Mesenteric fat pad (tissue), 1 donor: ENCODE data around the gene MAPK4. TPM values are rescaled to one million over a fixed set of nuclear protein-coding genes. Genes with fewer than 3 reads are reported as not detected.
"Not testable (repeated sequence)": the region's sequence is repeated elsewhere in the genome, so short reads cannot be mapped to it uniquely, and the experiment has no call there.

Source experiments
- DNase-seq: peaks from one replicate; pipeline ENCODE4 v3.0.0-alpha.2; 2020; ENCODE audit warnings: low spot score
- long read RNA-seq: library from polyadenylated mRNA; unstranded; transcript quantifications from one replicate; pipeline ENCODE4 v2.0.0, GENCODE V29; 2020
- total RNA-seq: library from RNA; stranded (reverse); fragmentation: NEBNext Ultra II Directional; extraction: Animal tissue kit (Norgen Biotek cat#: 25700); gene quantifications from one replicate; pipeline ENCODE4 v1.2.1, GENCODE V29; 2021
- donor health status: DM: yes; HTN: yes; CAD: no.

MAPK4 gene
- not detected for total RNA-seq
- long read RNA-seq: 0 reads

GRCh38 chr18:50559752-50560680 lies at the start of gene MAPK4:
MAPK4 (plus strand) TSS chr18:50560087; CDS start chr18:50663959, 103,872 bp downstream.
- DNase-seq: no peak

- DNase-seq: not testable (repeated sequence)
These were observed 42.6 kb upstream of the MAPK4 start for GRCh38 chr18:50517277-50517676.

GRCh38 chr18:50518787-50519546 lies 40.9 kb upstream of the MAPK4 start:
- DNase-seq: no peak

GRCh38 chr18:50523165-50523564 lies 36.7 kb upstream of the MAPK4 start:
- no peak for DNase-seq

GRCh38 chr18:50527636-50528307 lies 32.1 kb upstream of the MAPK4 start:
- no peak for DNase-seq

GRCh38 chr18:50528806-50529205 lies 31.1 kb upstream of the MAPK4 start:
- no peak for DNase-seq

- not testable (repeated sequence) for DNase-seq
These were observed 26.1 kb upstream of the MAPK4 start for GRCh38 chr18:50533822-50534221.

GRCh38 chr18:50544476-50544875 lies 15.4 kb upstream of the MAPK4 start:
- not testable (repeated sequence) for DNase-seq

GRCh38 chr18:50545936-50546335 lies 14.0 kb upstream of the MAPK4 start:
- no peak for DNase-seq

GRCh38 chr18:50548160-50548559 lies 11.7 kb upstream of the MAPK4 start:
- no peak for DNase-seq

- not testable (repeated sequence) for DNase-seq
These were observed 8.2 kb upstream of the MAPK4 start for GRCh38 chr18:50551651-50552050.

GRCh38 chr18:50558157-50558556 lies 1.7 kb upstream of the MAPK4 start:
- no peak for DNase-seq

- no peak for DNase-seq
These were observed 737 bp upstream of the MAPK4 start for GRCh38 chr18:50558948-50559751.

GRCh38 chr18:50560681-50561629 lies 1.1 kb downstream of the MAPK4 start:
- no peak for DNase-seq

- not testable (repeated sequence) for DNase-seq
These were observed 2.4 kb downstream of the MAPK4 start for GRCh38 chr18:50562258-50562657.

- no peak for DNase-seq
These were observed 2.8 kb downstream of the MAPK4 start for GRCh38 chr18:50562686-50563085.

GRCh38 chr18:50563376-50563775 lies 3.5 kb downstream of the MAPK4 start:
- no peak for DNase-seq

- no peak for DNase-seq
These were observed 10.0 kb downstream of the MAPK4 start for GRCh38 chr18:50569930-50570329.

- DNase-seq: no peak
These were observed 11.7 kb downstream of the MAPK4 start for GRCh38 chr18:50571606-50572005.

GRCh38 chr18:50573196-50573595 lies 13.3 kb downstream of the MAPK4 start:
- DNase-seq: not testable (repeated sequence)
